HFF-Myc (cell line): Measurements from ENCODE around the gene KLK12.

Experiments used
- DNase-seq: peaks from one replicate; pipeline ENCODE4 v3.0.0-alpha.2; 2011; ENCODE audit warnings: low read depth; ENCODE audit errors: extremely low read depth
- H3K4me3 ChIP-seq: replicated peaks from 2 replicates; pipeline ENCODE4 v1.5.1; 2011; ENCODE audit warnings: low read depth, mild to moderate bottlenecking, control low read depth, low read length
- CTCF ChIP-seq: IDR thresholded peaks from 2 replicates; pipeline ENCODE4 v1.5.1; 2012; ENCODE audit warnings: mild to moderate bottlenecking, low read depth, low read length, control low read depth; ENCODE audit errors: missing control alignments

Gene KLK12

GRCh38 chr19:51025809-51026553, 8.8 kb downstream of the KLK12 start:
- no peak for TF ChIP-seq CTCF
- H3K4me3 ChIP-seq, result no peak overlapping the region
- DNase-seq, result no peak

- no peak for DNase-seq
- no peak overlapping the region for H3K4me3 ChIP-seq
- no peak for TF ChIP-seq CTCF
Observed at GRCh38 chr19:51025401-51025800, 9.4 kb downstream of the KLK12 start.

GRCh38 chr19:51024924-51025323, 9.9 kb downstream of the KLK12 start:
- no peak overlapping the region for H3K4me3 ChIP-seq
- no peak for TF ChIP-seq CTCF
- no peak for DNase-seq

DNA sequence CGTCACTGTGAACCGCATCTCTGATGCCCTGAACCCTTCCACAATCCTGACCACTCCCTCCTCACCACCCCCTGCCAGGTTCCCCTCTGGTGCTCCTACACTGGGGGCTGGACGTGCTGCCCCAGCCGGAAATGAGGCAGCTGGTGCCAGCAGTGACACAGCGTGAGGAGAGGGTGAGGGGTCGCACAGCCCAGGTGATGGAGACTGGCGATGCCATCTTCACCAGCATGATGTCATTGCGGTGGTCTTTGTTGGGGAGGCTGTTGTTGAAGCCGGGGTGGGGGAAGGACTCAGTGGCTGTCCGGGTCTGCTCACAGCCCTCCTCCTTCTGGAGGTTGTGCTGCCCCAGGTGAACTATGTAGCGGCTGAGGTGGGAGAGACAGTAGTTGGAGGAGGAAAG, 10.9 kb downstream of the KLK12 start:
- no peak for TF ChIP-seq CTCF
- DNase-seq, result no peak
- H3K4me3 ChIP-seq, result no peak overlapping the region

- no peak for DNase-seq
- H3K4me3 ChIP-seq, result no peak overlapping the region
- TF ChIP-seq CTCF, result no peak
Observed at GRCh38 chr19:51022526-51022925, 12.3 kb downstream of the KLK12 start.

GRCh38 chr19:51020988-51021651, 13.7 kb downstream of the KLK12 start:
- peak; percentile 5 for DNase-seq
- peak; percentile 57 for TF ChIP-seq CTCF
- H3K4me3 ChIP-seq, result no peak overlapping the region
